CD4-positive, alpha-beta T cell treated with Interferon alpha-2 for 1 hour (primary cell): ENCODE measurements around the gene ZEB2.

ENCODE experiments used
- DNase-seq, 2 donors: peaks; one replicate each; pipeline ENCODE4 v3.0.0-alpha.2; 2020 to 2022

Gene ZEB2

GRCh38 chr2:144343145-144343544 lies 176.8 kb downstream of the ZEB2 start:
- DNase-seq = no peak

DNA sequence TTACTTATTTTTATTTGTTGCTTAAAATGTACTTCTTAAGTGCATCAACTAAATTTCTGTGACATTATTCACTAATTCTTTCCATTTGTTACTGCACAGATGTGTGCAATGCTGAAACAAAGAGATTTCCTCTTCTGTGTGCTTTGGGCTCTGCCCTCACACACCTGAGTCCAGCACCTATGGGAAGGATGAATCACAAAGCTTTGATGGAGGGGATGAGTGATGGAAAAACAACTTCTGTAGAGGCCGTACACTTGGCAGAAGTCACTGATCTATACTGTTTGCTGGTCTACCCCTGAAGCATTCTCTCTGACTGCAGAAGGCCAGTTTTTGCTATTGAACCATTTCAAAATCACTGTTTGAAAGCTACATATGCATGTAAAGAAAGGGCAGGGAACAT lies 178.4 kb downstream of the ZEB2 start:
- DNase-seq = no peak

- no peak for DNase-seq
Measured at GRCh38 chr2:144339048-144339447, 180.9 kb downstream of the ZEB2 start.

- no peak for DNase-seq
Measured at GRCh38 chr2:144334551-144334950, 185.4 kb downstream of the ZEB2 start.
